Kidney tubule cell (primary cell): ENCODE measurements around the gene SAMD1.
A peak's percentile ranks its signal among the peaks of the same experiment; 100 is the strongest.

Experiments used
- DNase-seq: peaks from one replicate; pipeline ENCODE4 v3.0.0-alpha.2; 2018; ENCODE audit warnings: low spot score

The SAMD1 gene

GRCh38 chr19:14089662-14090508 lies 666 bp downstream of the SAMD1 start:
- peak; percentile 66 for DNase-seq

- no peak for DNase-seq
These were observed 1.2 kb downstream of the SAMD1 start for GRCh38 chr19:14089412-14089661.

- no peak for DNase-seq
These were observed 1.7 kb downstream of the SAMD1 start for GRCh38 chr19:14088634-14089411.

- DNase-seq, result no peak
These were observed 4.5 kb downstream of the SAMD1 start for GRCh38 chr19:14086098-14086497.

- DNase-seq, result no peak
These were observed 5.1 kb downstream of the SAMD1 start, which contains the start of gene C19orf67 for GRCh38 chr19:14085309-14085995. C19orf67 (minus strand) TSS chr19:14085783; CDS start chr19:14085627, 156 bp downstream.

GRCh38 chr19:14082675-14082960 lies 7.9 kb downstream of the SAMD1 start:
- no peak for DNase-seq

GRCh38 chr19:14081797-14082674 lies 8.5 kb downstream of the SAMD1 start:
- peak; percentile 63 for DNase-seq

GRCh38 chr19:14080887-14081796 lies 9.4 kb downstream of the SAMD1 start:
- DNase-seq, result peak; percentile 100

GRCh38 chr19:14078411-14078810 lies 12.1 kb downstream of the SAMD1 start:
- DNase-seq, result no peak

- no peak for DNase-seq
These were observed 16.4 kb downstream of the SAMD1 start for GRCh38 chr19:14073925-14074838.

GRCh38 chr19:14073261-14073924 lies 17.2 kb downstream of the SAMD1 start:
- DNase-seq, result peak; percentile 85

- DNase-seq, result peak; percentile 73
These were observed 17.9 kb downstream of the SAMD1 start, which contains the start of gene MISP3 for GRCh38 chr19:14072535-14073260. MISP3 (plus strand) TSS chr19:14072786; CDS start chr19:14073310, 524 bp downstream.

- DNase-seq, result no peak
These were observed 20.1 kb downstream of the SAMD1 start for GRCh38 chr19:14070268-14071050.

GRCh38 chr19:14066134-14066533 lies 24.4 kb downstream of the SAMD1 start:
- DNase-seq, result no peak

- DNase-seq, result no peak
These were observed 27.4 kb downstream of the SAMD1 start for GRCh38 chr19:14063105-14063504.

- no peak for DNase-seq
These were observed 28.0 kb downstream of the SAMD1 start for GRCh38 chr19:14062558-14062855.

GRCh38 chr19:14061751-14062557 lies 28.6 kb downstream of the SAMD1 start, which contains the start of gene PALM3:
PALM3 (minus strand) TSS chr19:14062076; CDS start chr19:14061980, 96 bp downstream.
- DNase-seq, result peak; percentile 71
